GM21390 (cell line): ENCODE measurements around the gene NAE1.
"Not testable (repeated sequence)": the region's sequence is repeated elsewhere in the genome, so short reads cannot be mapped to it uniquely, and the experiment has no call there.

ENCODE experiments used
- ATAC-seq: cut with Tn5 transposase; IDR thresholded peaks from one replicate; pipeline ENCODE4 v1.9.1; 2021; ENCODE audit not compliant: unreplicated experiment

NAE1 gene

DNA sequence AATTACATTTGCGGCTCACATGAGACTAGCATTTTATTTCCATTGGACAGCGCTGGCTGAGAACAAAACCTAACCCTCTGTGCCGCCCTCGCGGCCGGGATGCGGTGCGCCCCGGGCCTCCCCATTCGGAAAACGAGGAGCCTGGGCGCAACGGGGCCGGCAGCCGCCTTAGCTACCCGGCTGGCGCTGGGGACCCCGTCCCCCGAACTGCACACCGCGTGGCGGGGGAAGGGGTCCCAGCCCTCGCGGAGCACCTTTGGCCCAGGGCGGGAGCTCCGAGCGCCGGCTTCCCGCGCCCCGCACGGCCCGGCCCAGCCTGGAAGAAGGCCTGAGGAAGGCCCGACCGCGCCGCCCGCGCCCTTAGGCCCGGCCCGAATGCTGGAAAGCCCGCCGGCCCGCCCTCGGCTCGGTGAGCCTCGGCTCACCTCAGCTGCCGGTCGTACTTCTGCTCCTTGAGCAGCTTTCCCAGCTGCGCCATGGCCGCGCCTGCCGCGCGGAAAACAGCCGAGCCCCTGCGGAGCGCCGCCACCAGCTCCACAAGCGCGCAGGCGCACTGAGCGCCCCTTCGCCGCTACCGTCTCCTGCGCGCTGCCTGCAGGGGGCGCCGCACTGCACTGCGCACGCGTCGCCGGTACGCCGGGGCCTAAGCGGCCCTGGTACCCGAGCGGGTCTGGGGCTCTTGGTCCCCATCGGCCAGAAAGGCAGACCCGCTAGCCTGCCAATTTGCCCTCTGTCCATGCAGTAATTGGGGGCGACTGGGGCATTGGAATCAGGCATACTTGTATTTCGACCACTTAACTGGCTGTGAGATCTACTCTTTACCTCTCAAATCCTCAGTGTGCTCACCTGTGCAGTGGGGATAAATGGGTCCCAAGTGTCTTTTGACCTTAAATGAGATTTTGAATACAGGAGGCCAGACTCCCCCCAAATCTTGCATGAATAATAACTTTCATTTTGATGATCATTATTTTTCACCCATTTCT, at the start of gene NAE1:
TSS of gene NAE1 (minus strand) at position 555 of the 983 bp plus-strand sequence. CDS start at position 478, 77 bp downstream.
- ATAC-seq = peak; percentile 87

DNA sequence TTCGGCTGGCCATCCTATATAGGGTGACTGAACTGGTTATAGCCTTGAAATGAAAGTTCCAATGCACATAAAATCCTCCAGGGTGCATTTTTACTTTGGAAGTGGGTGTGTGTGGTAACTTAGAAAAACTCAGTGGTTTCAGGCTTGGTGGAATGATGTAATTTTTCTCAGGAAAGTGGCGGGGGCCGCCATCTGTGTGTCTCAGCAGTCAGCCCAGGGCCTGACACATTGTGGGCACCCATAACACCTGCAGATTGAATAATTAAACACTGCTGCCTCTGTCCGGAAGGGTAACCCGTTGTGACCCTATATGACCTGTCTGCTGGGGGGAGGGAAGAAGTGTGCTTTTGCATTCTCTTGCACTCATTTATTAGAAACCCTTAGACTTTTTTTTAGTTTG, 47.3 kb upstream of the NAE1 start:
- ATAC-seq = no peak

DNA sequence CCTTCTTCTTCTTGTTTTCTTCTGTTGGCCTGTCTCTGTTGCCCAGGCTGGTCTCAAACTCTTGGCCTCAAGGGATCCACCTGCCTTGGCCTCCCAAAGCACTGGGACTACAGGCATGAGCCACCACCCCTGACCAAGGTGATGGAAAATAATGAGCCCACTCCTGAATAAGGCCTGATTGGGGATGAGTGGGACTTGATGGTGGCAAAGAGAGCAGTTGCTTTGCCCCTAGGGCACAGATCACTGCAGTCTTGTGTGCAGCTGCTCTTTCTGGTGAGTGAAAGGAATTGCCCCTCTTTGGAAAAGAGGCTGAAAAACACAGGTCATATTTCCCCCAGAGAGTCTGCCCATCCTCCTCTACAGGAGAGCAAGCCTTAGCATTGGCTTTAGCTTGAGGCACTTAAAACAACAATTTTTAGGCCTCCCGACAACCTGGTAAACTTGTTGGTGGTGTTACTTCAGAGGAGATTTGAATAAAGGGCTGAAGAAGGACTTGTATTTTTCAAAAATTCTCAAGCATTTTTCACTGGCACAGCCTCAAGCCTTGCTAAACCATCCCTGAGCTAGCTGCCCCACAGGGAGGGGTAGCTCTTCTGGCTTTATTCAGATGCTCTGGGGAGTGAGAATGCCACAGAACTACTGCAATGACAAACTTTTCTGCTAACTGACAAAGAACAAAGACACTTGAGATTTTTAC, 43.5 kb upstream of the NAE1 start:
- no peak for ATAC-seq

DNA sequence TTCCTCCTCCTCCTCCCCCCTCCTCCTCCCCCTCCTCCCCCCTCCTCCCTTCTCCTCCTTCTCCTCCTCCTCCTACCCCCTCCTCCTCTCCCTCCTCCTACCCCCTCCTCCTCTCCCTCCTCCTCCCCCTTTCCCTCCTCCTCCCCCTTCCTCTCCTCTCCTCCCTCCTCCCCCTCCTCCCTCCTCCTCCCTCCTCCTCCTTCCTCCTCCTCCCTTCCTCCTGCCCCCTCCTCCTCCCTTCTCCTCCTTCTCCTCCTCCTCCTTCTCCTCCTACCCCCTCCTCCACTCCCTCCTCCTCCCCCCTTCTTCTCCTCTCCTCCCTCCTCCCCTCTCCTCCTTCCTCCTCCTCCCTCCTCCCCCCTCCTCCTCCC, 42.9 kb upstream of the NAE1 start:
- no peak for ATAC-seq

DNA sequence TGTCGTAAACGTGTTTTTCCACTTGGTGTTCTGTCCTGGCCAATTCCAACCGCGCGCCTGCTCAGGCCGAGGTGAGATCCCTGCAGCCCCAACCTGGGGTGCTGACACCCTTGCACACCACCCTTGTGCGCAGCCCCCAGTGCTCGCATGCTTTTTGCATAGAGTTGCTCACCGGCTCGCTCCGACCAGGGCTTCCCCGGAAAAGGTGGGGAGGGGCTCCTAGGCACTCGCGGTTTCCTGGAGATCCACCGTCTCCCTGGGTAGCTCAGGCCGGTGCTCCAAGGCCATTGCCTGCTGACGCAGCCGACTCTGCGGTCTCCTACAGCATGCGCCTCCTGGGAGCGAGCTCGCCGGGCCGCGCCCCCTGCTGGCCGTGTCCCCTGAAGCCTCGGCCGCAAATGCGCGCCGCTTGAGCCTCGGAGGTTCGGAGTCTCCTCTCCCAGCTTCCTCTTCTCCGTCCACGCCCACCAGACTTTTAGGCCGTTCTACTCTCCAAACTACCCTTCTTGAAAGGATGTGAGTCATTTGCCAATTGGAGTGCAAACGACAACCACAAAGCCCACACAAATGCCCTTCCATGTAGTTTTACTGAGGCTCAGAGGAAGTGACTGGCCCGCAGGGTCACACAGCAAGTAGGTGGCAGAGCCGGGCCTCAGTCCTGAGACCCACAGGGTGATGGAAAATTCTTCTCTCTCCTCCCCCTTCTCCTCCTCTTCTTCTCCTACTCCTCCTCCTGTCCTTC, 42.3 kb upstream of the NAE1 start:
- ATAC-seq = peak; percentile 92

DNA sequence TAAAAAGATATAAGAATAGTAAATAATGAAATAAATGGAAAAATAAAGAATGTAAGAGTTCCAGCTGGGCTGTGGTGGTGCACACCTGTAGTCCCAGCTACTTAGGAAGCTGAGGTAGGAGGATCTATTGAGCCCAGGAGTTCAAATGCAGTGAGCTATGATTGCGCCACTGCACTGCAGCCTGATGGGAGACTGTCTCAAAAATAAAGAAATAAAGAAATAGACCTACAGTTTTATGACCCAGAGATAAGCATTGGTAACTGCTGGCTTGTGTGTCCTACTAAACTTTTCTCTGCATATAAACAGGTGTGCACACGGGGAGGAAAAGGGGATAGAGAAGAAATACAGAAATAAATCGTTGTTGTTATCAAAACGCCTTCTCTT, 41.8 kb upstream of the NAE1 start:
- no peak for ATAC-seq

DNA sequence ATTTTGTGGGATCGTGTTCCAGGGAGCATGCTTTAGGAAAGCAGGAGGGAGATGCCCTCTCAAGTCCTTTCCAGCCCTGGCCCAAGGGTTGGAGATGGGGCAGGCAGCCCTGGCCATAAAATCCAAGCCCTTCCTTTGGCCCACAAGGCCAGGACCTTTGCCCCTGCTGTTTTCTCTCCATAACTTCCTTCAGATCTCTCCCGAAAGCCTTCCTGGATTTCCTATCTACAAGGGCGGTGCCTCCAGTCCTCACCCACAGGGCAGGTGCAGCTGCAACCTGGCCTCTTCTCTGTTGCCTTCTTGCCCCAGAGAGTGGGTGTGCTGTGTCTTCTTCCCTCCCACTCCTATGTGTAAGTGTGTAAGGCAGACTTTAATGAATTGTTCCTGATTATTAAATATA, 41.1 kb upstream of the NAE1 start:
- no peak for ATAC-seq

DNA sequence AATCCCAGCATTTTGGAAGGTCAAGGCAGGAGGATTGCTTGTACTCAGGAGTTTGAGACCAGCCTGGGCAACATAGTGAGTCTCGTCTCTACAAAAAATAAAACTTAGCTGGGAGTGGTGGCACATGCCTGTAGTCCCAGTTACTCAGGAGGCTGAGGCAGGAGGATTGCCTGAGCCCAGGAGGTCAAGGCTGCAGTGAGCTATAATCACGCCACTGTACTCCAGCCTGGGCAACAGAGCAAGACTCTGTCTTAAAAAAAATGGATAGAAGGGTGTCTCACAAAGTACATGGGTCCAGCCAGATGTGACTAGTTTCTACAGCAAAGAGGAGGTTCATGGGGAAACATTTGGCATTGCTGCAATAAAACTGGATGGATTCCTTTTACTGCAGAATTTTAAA, 40.6 kb upstream of the NAE1 start:
- ATAC-seq = not testable (repeated sequence)

DNA sequence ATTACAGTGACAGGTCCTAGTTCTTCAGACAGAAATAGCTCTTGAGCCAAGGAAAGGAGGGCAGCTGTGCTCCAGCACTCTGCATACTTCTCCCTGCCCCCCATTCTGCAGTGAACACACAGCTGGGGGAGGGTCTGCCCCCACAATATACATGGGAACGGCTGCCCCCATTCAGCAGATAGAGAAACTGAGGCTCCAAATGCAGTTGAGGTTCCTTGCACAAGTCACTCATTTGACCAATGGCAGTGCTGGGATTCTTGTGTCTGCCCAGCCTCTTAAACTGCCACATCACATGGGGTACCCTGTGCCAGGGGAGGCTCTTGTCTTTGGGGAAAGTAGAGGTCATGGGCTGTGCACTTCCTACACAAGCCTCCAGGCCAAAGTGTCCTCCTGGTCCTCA, 38.6 kb upstream of the NAE1 start:
- no peak for ATAC-seq

DNA sequence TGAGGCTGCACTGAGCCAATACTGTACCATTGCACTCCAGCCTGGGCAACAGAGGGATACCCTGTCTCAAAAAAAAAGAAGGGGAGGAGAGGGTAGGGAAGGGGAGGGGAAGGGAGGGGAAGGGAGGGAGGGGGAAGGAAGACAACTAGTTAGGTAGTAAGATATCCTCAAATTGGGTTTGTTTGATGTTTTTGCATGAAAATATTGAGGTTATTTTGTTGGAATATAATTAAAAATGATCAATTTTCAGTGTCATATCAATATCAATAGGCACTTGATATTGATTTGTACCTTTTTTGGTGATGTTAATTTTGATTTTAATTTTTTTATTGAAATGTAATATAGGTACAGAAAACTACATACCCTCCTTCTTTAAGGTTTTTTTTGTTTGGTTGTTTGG, 32.9 kb upstream of the NAE1 start:
- ATAC-seq = no peak

DNA sequence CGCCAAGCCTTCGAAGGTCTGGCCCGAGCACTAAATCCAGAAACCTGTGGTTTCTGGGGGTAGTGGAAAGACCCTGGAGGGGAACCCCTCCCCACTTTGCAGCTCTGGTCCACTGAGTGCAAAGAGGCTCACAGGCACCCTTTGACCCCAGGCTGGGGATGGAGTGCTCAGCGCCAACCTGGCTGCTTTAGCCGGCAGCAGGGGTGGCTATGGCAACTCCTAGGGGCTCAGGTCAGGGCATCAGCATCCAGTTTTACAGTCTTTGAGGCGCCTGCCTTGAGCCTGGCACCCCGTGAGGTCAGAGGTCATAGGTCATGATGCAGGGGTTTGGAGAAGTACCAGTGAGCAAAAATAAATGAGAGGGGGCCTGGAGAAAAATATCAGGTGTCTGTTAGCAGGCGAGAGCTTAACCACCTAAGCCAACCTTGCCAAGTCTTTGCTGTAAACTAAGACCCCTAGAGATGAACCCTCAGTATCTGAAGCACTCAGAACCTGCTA, 31.3 kb upstream of the NAE1 start:
- ATAC-seq = no peak

DNA sequence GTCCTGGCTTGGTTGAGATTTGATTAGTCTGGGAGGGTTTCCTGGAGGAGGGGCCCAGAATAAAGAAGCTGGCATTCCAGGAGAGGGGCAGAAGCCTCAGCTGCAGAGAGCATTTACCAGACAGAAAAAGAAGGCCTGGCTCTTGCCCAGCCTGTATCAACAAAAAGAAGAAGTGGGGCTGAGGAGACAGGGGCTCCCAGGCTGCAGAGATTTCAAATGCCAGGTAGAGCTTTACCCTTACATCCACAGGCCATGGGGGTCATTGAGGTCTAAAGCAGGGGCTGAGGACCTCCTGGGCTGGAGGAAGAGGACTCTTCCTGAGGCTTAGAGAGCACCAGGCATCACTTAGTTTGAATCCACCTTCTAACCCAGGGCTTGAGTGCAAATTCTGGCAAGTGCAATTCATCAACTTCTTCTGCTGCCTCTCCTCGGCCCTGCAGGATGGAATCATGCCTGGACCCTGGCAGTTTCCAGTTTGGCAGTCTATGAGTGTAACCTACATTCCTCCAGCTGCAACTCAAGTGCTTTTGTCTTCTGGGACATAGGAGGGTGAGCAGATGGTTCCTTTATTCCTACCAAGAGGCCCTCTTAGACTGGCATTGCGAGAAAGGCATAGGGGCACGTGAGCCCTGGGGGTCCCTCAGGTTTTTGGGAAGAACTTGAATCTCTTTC, 28.8 kb upstream of the NAE1 start:
- ATAC-seq = no peak

DNA sequence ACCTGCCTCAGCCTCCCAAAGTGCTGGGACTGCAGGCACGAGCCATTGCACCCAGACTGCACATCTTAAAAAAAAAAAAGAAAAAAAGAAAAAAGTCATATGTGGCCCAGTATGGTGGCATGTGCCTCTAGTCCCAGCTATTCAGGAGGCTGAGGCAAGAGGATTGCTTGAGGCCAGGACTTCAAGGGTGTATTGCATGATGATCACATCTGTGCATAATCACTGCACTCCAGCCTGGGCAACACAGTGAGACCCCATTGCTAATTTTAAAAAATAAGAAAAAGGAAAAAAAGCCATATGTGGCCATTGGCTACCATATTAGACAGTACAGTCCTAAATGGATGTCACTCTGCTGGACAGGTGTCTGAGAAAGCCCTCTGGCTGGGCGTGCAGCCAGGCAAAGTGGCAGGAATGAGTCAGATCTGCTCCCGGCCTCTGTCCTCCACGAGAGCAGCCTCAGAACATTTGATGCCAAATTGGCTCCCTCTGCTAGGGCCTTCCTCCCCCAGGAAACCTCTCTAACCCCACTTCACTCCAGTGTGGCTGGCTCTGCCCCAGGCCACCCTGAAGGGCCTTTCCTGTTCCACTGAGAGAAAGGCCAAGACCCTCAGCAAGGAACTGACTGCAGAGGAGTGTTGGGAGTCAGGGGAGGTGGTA, 28.1 kb upstream of the NAE1 start:
- peak; percentile 63 for ATAC-seq

DNA sequence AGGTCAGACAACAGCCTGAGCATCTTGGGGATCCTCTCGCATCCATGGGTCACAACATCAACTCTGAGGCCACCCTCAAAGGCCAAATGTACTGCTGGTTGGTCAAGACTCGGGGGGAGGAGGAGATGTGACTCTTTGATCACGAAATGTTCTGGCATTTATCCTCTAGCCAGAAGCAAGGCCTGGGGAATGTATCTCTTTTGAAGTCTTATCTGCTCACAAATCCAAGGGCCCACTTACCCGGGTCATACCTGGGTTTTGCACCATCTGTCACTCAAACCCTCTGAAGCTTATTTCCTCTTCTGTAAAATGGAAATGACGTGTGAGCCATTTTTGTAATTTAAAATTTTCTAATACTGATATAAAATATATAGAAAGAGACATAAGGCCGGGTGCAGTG, 26.7 kb upstream of the NAE1 start:
- ATAC-seq = no peak

DNA sequence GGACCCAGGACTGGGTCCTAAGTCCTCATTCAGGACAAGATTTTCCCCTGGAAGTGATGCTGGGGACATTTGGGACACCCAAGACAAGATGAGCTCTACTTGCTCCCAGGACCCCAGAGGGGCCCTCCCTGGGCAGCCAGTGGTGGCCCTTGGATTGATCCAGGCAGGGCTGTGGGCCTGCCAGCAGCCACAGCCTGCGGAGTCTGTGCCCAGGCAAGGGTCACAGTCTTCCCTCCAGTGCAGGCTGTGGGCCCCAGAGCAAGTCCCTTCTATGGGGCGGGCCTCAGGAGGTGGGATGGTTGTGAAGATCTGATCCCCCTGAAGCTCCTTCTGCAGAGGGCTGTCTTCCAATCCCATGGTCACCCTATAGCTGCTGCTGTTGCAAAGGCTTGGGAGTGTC, 26.0 kb upstream of the NAE1 start:
- no peak for ATAC-seq

DNA sequence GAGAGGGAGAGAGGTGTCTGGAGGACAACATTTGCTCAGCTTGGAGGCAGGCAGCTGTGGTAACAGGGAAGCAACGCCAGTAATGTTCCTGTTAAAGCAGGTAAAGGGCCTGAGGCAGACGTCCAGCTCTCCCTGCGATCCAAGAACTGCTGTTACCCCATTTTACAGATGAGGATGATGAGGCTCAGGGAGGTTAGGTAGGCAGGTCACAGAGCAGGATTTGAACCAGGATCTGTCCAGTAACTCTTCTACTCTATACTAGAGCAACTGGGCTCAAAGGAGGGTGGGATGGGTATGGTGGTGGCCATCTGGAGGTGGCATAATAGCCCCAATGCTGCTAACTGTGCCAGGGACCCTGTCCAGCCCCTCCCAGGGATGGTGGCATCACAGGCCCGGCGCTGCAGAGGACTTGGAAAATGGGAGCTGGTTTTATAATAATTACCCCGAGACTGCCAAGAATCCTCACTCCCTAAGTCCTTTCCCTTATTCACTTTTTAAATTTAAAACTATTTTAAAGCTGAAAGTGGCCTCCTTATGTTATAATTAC, 25.5 kb upstream of the NAE1 start:
- no peak for ATAC-seq

DNA sequence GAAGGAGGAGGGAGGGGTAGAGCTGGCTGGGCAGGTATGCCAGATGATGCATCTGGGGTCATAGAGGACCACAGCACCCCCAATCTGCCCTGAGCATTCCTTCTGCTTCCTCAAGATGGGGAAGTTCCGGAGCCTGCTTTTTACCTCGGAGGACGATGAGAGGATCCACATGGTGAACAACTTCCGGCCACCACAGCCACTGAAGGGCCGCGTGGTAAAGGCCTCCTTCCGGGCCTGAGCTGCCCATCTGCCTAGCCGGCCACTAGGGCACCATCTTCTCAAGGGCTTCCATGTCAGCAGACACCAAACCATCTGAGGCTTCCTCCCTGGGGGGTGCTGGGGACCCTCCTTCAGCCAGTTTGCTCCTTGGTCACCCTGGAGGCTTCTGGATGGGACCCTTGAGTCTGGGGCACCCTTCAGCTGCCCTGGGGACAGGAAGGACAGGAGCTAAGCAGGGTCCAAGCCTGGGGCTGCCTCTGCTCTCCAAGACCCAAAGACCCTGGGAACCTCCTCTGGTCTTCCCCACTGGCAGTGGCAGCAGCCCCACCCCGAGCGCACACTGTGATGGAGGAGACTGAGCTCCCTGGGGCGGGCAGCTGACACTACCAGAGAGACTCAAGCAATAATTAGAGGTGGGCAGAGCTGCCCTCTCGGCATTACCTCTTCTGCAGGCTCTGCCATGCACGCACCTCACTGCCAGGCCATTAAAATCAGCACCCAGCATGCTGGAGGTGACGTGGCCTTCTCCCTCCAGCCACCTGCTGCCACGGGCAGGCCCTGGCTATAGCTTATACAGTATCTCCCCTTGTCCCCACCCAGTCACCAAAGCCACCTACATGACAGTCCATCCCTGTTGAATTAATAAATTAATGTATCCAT, 22.7 kb upstream of the NAE1 start:
- ATAC-seq = no peak

DNA sequence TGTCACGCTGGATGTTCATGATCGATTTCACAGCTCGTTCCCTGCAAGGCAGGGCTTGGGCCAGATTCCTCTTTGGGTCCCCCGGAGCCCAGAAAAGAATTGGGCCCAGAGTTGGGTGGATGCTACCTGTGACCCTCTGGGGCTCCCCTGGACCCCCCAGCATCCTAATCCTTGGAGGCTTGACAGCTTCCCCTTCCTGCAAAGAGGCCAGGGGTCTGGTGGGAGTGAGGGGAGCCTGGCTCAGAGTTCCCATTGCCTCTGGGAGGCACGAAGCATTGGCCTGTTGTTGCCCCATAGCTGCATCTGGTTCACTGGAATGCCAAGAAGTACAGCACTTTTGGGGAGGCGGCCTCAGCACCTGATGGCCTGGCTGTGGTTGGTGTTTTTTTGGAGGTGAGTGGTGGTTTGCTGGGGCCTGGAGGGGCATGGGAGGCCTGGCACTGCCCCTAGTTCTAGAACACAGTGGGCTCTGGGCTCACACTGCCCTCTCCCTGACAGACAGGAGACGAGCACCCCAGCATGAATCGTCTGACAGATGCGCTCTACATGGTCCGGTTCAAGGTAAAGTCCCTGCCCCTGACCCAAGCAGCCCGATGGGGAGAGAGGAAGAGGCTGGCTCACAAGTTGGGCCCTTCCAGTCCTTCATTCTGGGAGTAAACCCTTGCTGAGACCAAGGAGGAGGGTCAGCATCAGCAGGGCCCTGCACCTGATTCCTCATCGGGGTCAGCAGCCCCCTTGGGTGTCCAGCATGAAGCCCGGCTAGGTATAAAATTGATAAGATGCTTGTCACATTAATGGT, 20.6 kb upstream of the NAE1 start:
- ATAC-seq = no peak
